H1 (cell line): ENCODE data around the gene BCL3. TPM values are rescaled to one million over a fixed set of nuclear protein-coding genes. Genes with fewer than 3 reads are reported as not detected.

Experiments used
- CTCF ChIA-PET: fragments of 300-600 bp; sonication (Branson Sonifier 250); formaldehyde crosslinking; loops from one replicate; lab custom pipeline; 2021; ENCODE audit not compliant: partially characterized antibody; lab: Charles Lee
- POLR2A ChIA-PET: fragments of 300-600 bp; sonication (Branson Sonifier 250); formaldehyde crosslinking; loops from one replicate; lab custom pipeline; 2021; ENCODE audit warnings: inconsistent platforms; ENCODE audit not compliant: partially characterized antibody; lab: Charles Lee
- DNase-seq, 2 experiments: peaks; one replicate each; pipeline versions ENCODE4 v3.0.0 to v3.0.0-alpha.2; 2010 to 2022; ENCODE audit warnings: low spot score in 2 of 2, low read depth in 1 of 2, mixed read lengths in 1 of 2
- FAIRE-seq: peaks from 2 replicates; lab custom pipeline; 2011; peaks lifted over from hg19 to GRCh38; lab: Jason Lieb, UNC
- H2AFZ ChIP-seq: 2 replicates; pipeline ENCODE4 v1.8.1; 2012; ENCODE audit warnings: low read length, inconsistent platforms
- H2AK5ac ChIP-seq: 2 replicates; pipeline ENCODE4 v1.6.1; 2013; ENCODE audit warnings: low read depth, low read length
- H2BK120ac ChIP-seq: replicated peaks from 2 replicates; pipeline ENCODE3; 2013; ENCODE audit warnings: low read depth, low read length, inconsistent platforms
- H2BK12ac ChIP-seq: 2 replicates; pipeline ENCODE4 v1.6.1; 2013; ENCODE audit warnings: low read depth, low read length
- H2BK15ac ChIP-seq: 2 replicates; pipeline ENCODE4 v1.6.1; 2013; ENCODE audit warnings: low read length
- H2BK20ac ChIP-seq: 2 replicates; pipeline ENCODE4 v1.6.1; 2013; ENCODE audit warnings: low read length
- H2BK5ac ChIP-seq: 2 replicates; pipeline ENCODE4 v1.6.1; 2013; ENCODE audit warnings: low read depth, low read length
- H3K14ac ChIP-seq: 2 replicates; pipeline ENCODE4 v1.6.1; 2013; ENCODE audit warnings: inconsistent platforms; ENCODE audit not compliant: insufficient read length
- H3K18ac ChIP-seq: 2 replicates; pipeline ENCODE4 v1.6.1; 2013; ENCODE audit warnings: low read length; ENCODE audit errors: extremely low read depth
- H3K23ac ChIP-seq: 2 replicates; pipeline ENCODE4 v1.6.1; 2013; ENCODE audit warnings: inconsistent platforms; ENCODE audit not compliant: insufficient read length
- H3K23me2 ChIP-seq: 2 replicates; pipeline ENCODE4 v1.6.1; 2013; ENCODE audit warnings: low read depth, low read length
- H3K27ac ChIP-seq: 2 replicates; pipeline ENCODE4 v1.6.1; 2011; ENCODE audit warnings: low read depth, low read length, inconsistent platforms
- H3K27me3 ChIP-seq, 4 experiments: replicated peaks in 1 of 4; 1 replicate in 1 of 4; 2 replicates in 3 of 4; pipeline versions ENCODE4 v1.6.1 to v1.8.1; 2011 to 2013; ENCODE audit warnings: low read length in 3 of 4, mild to moderate bottlenecking in 3 of 4, inconsistent platforms in 2 of 4, mixed read lengths in 2 of 4, moderate library complexity in 1 of 4; ENCODE audit not compliant: control insufficient read depth in 3 of 4, insufficient read depth in 3 of 4; ENCODE audit errors: extremely low read depth in 1 of 4
- H3K36me3 ChIP-seq, 4 experiments: 2 replicates each; pipeline versions ENCODE4 v1.6.1 to v1.8.1; 2011 to 2013; ENCODE audit warnings: mild to moderate bottlenecking in 4 of 4, low read length in 3 of 4, moderate library complexity in 2 of 4, control low read depth in 1 of 4, inconsistent platforms in 1 of 4; ENCODE audit not compliant: insufficient read depth in 4 of 4, control insufficient read depth in 2 of 4
- H3K4ac ChIP-seq: replicated peaks from 2 replicates; pipeline ENCODE3; 2013; ENCODE audit warnings: low read length, low read depth, mixed read lengths, inconsistent platforms; ENCODE audit not compliant: insufficient read length
- H3K4me1 ChIP-seq, 4 experiments: replicated peaks in 1 of 4; 1 replicate in 1 of 4; 2 replicates in 3 of 4; pipeline versions ENCODE4 v1.6.1 to v1.8.1; 2011 to 2013; ENCODE audit warnings: low read length in 3 of 4, inconsistent platforms in 2 of 4, mixed read lengths in 1 of 4; ENCODE audit not compliant: insufficient read depth in 4 of 4, control insufficient read depth in 3 of 4
- H3K4me2 ChIP-seq, 2 experiments: 2 replicates each; pipeline versions ENCODE4 v1.6.1 to v1.8.1; 2011 to 2013; ENCODE audit warnings: low read depth in 2 of 2, low read length in 2 of 2, control low read depth in 1 of 2, inconsistent platforms in 1 of 2, mild to moderate bottlenecking in 1 of 2; ENCODE audit not compliant: insufficient read depth in 1 of 2
- H3K4me3 ChIP-seq, 4 experiments: fragments of 200-600, 300-600 bp in 1 of 4; sonication (generic), shearing (Covaris generic), sonication (Bioruptor Twin) in 1 of 4; 2 replicates each; pipeline versions ENCODE4 v1.5.1 to v1.8.1; 2011 to 2016; ENCODE audit warnings: low read length in 4 of 4, low read depth in 3 of 4, control low read depth in 2 of 4, inconsistent platforms in 2 of 4, mild to moderate bottlenecking in 2 of 4, mixed read lengths in 1 of 4, moderate library complexity in 1 of 4; ENCODE audit not compliant: insufficient read depth in 2 of 4; ENCODE audit errors: extremely low read depth in 1 of 4
- H3K56ac ChIP-seq: replicated peaks from 2 replicates; pipeline ENCODE3; 2013; ENCODE audit warnings: low read depth, mild to moderate bottlenecking, mixed read lengths, low read length, inconsistent platforms; ENCODE audit not compliant: insufficient read length
- H3K79me1 ChIP-seq: 2 replicates; pipeline ENCODE4 v1.6.1; 2013; ENCODE audit warnings: low read depth, low read length, control low read depth
- H3K79me2 ChIP-seq, 2 experiments: 2 replicates each; pipeline versions ENCODE4 v1.6.1 to v1.8.1; 2012 to 2013; ENCODE audit warnings: low read length in 2 of 2, mild to moderate bottlenecking in 2 of 2, inconsistent platforms in 1 of 2; ENCODE audit not compliant: insufficient read depth in 2 of 2, control insufficient read depth in 1 of 2
- H3K9ac ChIP-seq, 4 experiments: replicated peaks in 1 of 4; 1 replicate in 1 of 4; 2 replicates in 3 of 4; pipeline versions ENCODE4 v1.6.1 to v1.8.1; 2011 to 2013; ENCODE audit warnings: low read depth in 3 of 4, low read length in 3 of 4, control low read depth in 2 of 4, mild to moderate bottlenecking in 2 of 4, moderate library complexity in 2 of 4, inconsistent platforms in 1 of 4; ENCODE audit errors: extremely low read depth in 1 of 4
- H3K9me3 ChIP-seq, 2 experiments: 2 replicates each; pipeline versions ENCODE4 v1.6.1 to v1.8.1; 2012 to 2013; ENCODE audit warnings: mild to moderate bottlenecking in 2 of 2, moderate library complexity in 2 of 2, control low read depth in 1 of 2, inconsistent platforms in 1 of 2, low read depth in 1 of 2, low read length in 1 of 2, mixed read lengths in 1 of 2; ENCODE audit not compliant: insufficient read depth in 2 of 2
- H4K20me1 ChIP-seq, 2 experiments: replicated peaks in 1 of 2; 2 replicates each; pipeline versions ENCODE3 to v1.8.1; 2011 to 2013; ENCODE audit warnings: inconsistent platforms in 2 of 2, low read length in 2 of 2, mild to moderate bottlenecking in 1 of 2; ENCODE audit not compliant: insufficient read depth in 2 of 2, control insufficient read depth in 1 of 2
- H4K5ac ChIP-seq: 2 replicates; pipeline ENCODE4 v1.6.1; 2013; ENCODE audit warnings: low read length, low read depth, mixed read lengths, inconsistent platforms; ENCODE audit not compliant: insufficient read length
- H4K8ac ChIP-seq: 2 replicates; pipeline ENCODE4 v1.8.0; 2013; ENCODE audit warnings: mild to moderate bottlenecking, moderate library complexity, low read length, inconsistent platforms; ENCODE audit not compliant: insufficient read depth; ENCODE audit errors: extremely low read depth
- H4K91ac ChIP-seq: replicated peaks from 2 replicates; pipeline ENCODE3; 2013; ENCODE audit warnings: low read length, mixed read lengths, inconsistent platforms; ENCODE audit not compliant: insufficient read length
- HDAC6 ChIP-seq: IDR thresholded peaks from one replicate; pipeline ENCODE4 v1.7.1; 2012; ENCODE audit warnings: low read depth, mild to moderate bottlenecking, inconsistent platforms, low read length, moderate library complexity
- RAD21 ChIP-seq, 2 experiments: IDR thresholded peaks in 1 of 2; conservative IDR thresholded peaks in 1 of 2; 2 replicates each; pipeline ENCODE4 v1.6.1; 2011; ENCODE audit warnings: low read depth in 2 of 2, low read length in 2 of 2, improper control_type of control experiment in 1 of 2, inconsistent platforms in 1 of 2, mild to moderate bottlenecking in 1 of 2, moderate library complexity in 1 of 2
- ZNF274 ChIP-seq: IDR thresholded peaks from 2 replicates; pipeline ENCODE4 v1.7.0; 2012; ENCODE audit warnings: low read length, borderline replicate concordance; ENCODE audit errors: extremely low read depth
- WGBS, 2 experiments: shearing (Covaris generic) in 1 of 2; methylation state at CpG; one replicate each; pipeline versions ENCODE4 v1.1.6 to v1.1.7; 2013 to 2015; ENCODE audit warnings: low lambda C conversion rate in 2 of 2, mixed read lengths in 2 of 2, inconsistent platforms in 1 of 2, low coverage in 1 of 2, missing lambda C conversion rate in 1 of 2; ENCODE audit not compliant: insufficient replicate concordance in 2 of 2, insufficient coverage in 1 of 2, insufficient read length in 1 of 2; ENCODE audit errors: extremely low coverage in 1 of 2, missing lambda C conversion rate in 1 of 2; 5-methylcytosine and 5-hydroxymethylcytosine counted together
- polyA plus RNA-seq, 7 experiments: library from polyadenylated mRNA; depleted of rRNA in 3 of 7; stranded (reverse) in 5 of 7; unstranded in 2 of 7; fragments of >200 nt in 5 of 7; fragments of 200-250 nt in 2 of 7; gene quantifications; 1 replicate in 5 of 7; 2 replicates in 1 of 7; 4 replicates in 1 of 7; pipeline versions ENCODE4 v1.2.1 to v1.2.3, GENCODE V29; 2011 to 2013; ENCODE audit warnings: missing spikeins in 2 of 7, mixed read lengths in 2 of 7
- total RNA-seq: library from RNA; stranded (reverse); fragmentation: NEBNext Ultra II Directional; extraction: Animal tissue kit (Norgen Biotek cat#: 25700); gene quantifications from 2 replicates; pipeline ENCODE4 v1.2.1, GENCODE V29; 2021

The BCL3 gene
- total and polyA plus RNA-seq, 2 of the 8 experiments (the other 6 are each of a cell fraction or from before 2014, with no cell fraction given), result 0.88 to 2.4 TPM

DNA sequence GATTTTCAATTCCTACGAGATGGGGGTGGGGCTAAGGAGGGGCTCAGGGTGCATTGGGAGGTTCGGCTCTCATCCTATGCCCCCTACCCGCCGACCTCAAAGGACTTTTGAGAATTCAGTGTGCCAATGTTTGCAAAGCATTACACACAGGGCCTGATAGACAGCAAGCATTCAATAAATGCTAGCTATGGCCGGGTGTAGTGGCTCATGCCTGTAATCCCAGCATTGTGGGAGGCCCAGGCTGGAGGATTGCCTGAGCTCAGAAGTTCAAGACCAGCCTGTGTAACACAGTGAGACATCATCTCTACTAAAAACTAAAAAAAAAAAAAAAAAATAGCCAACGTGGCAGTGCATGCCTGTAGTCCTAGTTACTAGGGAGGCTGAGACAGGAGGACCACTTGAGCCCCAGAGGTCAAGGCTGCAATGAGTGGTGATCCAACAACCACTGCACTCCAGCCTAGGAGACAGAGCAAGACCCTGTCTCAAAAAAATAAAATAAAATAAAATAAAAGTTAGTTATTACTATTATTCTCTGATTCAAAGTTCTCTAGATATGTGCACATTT lies 27.2 kb downstream of the BCL3 start:
- POLR2A ChIA-PET, result no interaction called here
- Histone ChIP-seq H4K8ac (no peak overlapping the region), H3K14ac (no peak overlapping the region), H2AK5ac (no peak overlapping the region), H4K91ac (no peak overlapping the region), H2AFZ (no peak overlapping the region), H2BK12ac (no peak overlapping the region), H2BK15ac (no peak overlapping the region), H2BK5ac (no peak overlapping the region), H3K27me3 (peaks cover 0 to 2% (median 0%) of the 10 kb centered on the region in 4 experiments; a peak in 1 of 7 replicates), H3K79me1 (no peaks in the 10 kb centered on the region; the same call in 1 of the 2 replicates), H3K36me3 (0 out of 8 replicates have a peak, but pooled peaks cover 0 to under 1% (median 0%) of the 10 kb centered on the region in 4 experiments), H3K56ac (no peak overlapping the region), H3K18ac (no peak overlapping the region), H2BK120ac (no peak overlapping the region), H3K9me3 (no peaks in the 10 kb centered on the region), H3K79me2 (no peaks in the 10 kb centered on the region), H3K4ac (no peak overlapping the region), H3K9ac (no peak overlapping the region), H3K27ac (no peak overlapping the region), H2BK20ac (peak overlapping the region; percentile 86; the same call in 1 of the 2 replicates), H3K23ac (no peak overlapping the region), H3K4me3 (no peak overlapping the region), H4K20me1 (no peaks in the 10 kb centered on the region)
- CTCF ChIA-PET, result interaction anchor here (0.8 to 16.4 kb wide), 3 partner anchors 11 to 51 kb away, joined by 4 to 468 read pairs (median 64); partner anchors contain the start of gene BCAM
- no peak for DNase-seq
- TF ChIP-seq HDAC6 (no peak), RAD21 (IDR thresholded peaks at IDR 0.05 in 1 of 2, conservative IDR thresholded peaks at IDR 0.05 in 1 of 2; ENCODE audit: low read depth in 2 of 2, low read length in 2 of 2) (no peak), ZNF274 (no peak)
- TF ChIP-seq, all 59 proteins: peak for 0
- H3K23me2 ChIP-seq, result peaks cover 3% of the 10 kb centered on the region; the same call in 1 of the 2 replicates
- no peak for FAIRE-seq
- no peak overlapping the region for H4K5ac ChIP-seq
- no peak overlapping the region for H3K4me2 ChIP-seq
- H3K4me1 ChIP-seq, result peaks cover 0 to 9% (median 4%) of the 10 kb centered on the region in 4 experiments; a peak in 6 of 7 replicates
- WGBS, 2 experiments, result 93% methylated on average over 6 of the region's 6 CpGs; no CpG with 5 or more reads in 1 of the 2 experiments
